Activated CD4-positive, CD25-positive, alpha-beta regulatory T cell treated with anti-CD3 and anti-CD28 coated beads, Interleukin-2, amount 50 U/mL, for 24 hours (primary cell): ENCODE measurements around the gene GSS.

ENCODE experiments used
- ATAC-seq, 2 donors: fragments of 150-1000 bp; cut with Tn5 transposase; one replicate each; pipeline ENCODE4 v1.10.0; 2021; ENCODE audit warnings: mild to moderate bottlenecking in 1 of 2, moderate library complexity in 1 of 2

The GSS gene

GRCh38 chr20:34992751-34993417 is 37.3 kb upstream of the GSS start:
- no peak for ATAC-seq

DNA sequence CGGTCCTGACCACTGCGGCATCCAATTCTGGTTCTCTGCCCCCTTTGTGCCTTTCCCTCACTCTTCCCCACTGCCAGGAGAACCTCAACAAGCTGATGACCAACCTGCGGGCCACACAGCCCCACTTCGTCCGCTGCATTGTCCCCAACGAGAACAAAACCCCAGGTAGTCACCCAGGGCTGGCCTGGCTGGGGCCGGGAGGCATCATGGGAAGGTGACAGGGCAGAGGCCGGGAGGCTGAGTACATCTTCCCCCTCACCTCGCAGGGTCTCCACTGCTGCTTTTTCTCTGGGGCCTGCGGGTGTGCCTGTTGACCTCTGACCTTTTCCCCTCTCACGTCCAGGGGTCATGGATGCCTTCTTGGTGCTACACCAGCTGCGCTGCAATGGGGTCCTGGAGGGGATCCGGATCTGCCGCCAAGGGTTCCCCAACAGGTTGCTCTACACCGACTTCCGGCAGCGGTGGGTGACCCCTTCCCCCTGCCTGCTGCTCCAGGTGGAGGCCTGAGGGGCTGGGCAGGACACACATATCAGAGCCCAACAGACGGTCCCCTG is 35.1 kb upstream of the GSS start:
- ATAC-seq = no peak

DNA sequence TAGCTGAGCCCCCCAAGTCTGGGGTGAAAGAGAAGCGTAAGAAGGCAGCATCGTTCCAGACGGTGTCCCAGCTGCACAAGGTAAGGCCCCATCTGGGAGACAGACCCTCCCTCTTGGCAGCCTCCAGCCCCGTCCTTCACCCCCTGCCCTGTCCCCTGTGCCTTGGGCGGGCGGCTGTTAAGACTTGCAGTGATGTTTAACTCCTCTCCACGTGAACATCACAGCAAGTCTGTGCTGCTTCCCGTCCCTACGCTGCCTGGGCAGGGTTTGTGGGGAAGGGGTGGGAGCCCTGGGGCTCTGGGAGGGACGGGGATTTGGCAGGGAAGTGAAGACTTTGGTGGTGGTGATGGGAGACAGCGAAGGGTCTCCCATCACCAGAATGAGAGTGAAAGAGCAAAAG is 34.6 kb upstream of the GSS start:
- ATAC-seq = no peak

DNA sequence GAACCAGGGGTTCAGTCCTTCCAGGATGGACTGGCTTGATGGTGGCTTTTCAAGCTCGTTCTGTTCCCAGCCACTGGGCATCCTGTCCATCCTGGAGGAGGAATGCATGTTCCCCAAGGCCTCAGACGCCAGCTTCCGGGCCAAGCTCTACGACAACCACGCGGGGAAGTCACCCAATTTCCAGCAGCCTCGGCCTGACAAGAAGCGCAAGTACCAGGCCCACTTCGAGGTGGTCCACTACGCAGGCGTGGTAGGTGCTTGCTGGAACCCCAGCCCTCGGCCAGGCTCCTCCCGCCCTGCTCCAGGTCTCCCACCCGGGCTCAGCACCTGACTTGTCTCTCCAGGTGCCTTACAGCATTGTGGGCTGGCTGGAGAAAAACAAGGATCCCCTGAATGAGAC is 34.1 kb upstream of the GSS start:
- ATAC-seq = no peak

- no peak for ATAC-seq
Measured at GRCh38 chr20:34989118-34989517, 33.5 kb upstream of the GSS start.

DNA sequence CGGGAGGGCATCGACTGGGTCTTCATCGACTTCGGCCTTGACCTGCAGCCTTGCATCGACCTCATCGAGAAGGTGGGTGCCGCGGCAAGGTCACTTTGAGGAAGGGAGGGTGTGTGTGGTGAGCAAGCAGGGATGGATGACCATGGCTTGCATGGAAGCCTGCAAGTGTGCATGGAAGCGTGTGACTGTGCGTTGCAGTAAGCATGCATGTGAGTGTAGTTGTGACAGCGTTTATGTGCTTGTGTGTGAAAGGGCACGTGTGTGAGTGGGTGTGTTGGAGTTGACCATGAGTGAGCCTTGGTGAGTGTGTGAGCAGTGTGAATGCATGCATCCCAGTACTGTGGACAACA is 32.6 kb upstream of the GSS start:
- ATAC-seq = no peak

DNA sequence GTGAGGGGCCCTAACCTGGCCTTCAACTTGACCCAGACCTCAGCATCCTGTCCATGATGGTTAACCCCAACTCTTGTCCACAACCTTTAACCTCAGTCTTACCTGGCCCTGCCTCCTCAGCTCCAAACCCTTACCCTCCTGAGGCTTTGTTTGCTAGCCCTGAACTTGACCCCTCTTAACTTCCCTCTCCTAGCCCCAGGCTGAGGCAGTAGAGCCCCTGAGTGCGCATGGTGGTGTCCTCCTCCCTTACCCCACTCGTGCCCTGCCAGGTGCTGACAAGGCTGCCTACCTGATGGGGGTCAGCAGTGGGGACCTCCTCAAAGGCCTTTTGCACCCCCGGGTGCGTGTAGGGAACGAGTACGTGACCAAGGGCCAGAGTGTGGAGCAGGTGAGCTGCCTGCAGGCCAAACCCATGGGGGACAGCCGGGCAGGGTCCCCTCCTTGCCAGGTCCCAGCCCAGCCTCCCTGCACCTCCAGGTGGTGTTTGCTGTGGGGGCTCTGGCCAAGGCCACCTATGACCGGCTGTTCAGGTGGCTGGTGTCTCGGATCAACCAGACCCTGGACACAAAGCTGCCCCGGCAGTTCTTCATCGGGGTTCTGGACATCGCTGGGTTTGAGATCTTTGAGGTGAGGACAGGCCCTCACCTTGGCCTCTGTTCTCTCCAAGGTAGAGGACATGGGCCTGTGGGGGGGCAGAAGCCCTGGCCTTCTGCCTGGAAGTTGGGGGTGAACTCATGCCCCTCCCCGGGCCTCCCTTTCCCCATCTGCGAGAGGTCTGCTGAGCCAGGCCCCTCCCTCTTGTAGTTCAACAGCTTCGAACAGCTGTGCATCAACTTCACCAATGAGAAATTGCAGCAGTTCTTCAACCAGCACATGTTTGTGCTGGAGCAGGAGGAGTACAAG is 31.9 kb upstream of the GSS start:
- no peak for ATAC-seq

DNA sequence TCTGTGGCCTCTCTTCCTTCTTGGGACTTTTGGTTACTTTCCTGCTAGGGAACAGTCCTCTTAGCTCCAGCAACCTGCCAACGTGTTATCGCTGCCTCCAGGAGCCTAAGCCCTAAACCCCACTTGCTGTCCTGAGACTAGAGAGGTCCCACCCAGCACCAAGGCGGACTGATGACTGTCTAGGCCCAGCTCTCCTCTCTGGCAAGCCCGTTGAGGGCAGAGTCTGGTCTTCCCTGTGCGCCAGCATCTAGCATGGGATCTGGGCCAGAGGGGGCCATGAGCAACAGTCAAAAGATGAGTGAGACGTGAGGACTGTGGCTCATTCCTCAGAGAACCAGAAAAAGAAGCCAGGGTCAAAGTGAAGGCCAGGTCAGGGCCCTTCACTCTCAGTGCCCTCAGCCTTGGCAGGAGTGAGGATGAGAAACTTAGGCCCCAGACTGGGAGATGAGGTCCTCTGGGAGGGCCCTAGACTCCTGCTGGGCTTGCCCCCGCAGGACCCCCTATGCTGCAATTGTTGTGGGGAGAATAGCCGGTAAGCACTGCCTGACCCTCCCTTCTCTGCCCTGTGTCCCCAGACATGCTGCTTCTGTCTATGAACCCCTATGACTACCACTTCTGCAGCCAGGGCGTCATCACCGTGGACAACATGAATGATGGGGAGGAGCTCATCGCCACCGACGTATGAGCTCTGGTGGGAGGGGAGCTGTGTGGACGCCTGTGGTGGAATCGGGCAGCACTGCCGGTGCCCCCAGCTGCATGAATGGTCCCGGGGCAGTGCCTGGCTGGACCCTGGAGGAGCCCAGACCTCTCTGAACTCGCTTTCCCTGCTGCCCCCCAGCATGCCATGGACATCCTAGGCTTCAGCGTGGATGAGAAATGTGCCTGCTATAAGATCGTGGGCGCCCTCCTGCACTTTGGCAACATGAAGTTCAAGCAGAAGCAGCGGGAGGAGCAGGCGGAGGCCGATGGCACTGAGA is 31.0 kb upstream of the GSS start:
- ATAC-seq = no peak

GRCh38 chr20:34985461-34986310 is 30.1 kb upstream of the GSS start:
- no peak for ATAC-seq

DNA sequence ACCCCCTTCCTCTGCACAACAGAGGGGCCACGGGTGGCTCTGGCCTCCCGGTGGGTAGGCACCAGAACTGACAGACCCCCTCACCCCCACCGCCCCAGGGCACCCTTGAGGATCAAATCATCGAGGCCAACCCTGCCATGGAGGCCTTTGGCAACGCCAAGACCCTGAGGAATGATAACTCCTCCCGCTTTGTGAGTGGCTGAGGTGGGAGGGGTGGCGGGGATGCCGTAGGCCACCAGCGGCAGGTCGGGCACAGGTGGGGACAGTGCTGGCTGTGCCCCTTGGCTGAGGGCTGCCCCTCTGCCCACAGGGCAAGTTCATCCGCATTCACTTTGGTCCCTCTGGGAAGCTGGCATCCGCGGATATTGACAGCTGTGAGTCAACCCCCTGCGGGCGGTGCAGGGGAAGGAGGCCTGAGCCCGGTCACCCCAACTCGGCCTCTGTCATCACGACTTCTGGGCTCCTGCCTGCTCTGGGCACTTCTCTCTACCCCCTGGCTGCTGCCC is 29.2 kb upstream of the GSS start:
- no peak for ATAC-seq

GRCh38 chr20:34983995-34984735 is 28.6 kb upstream of the GSS start:
- no peak for ATAC-seq

GRCh38 chr20:34983089-34983820 is 27.6 kb upstream of the GSS start:
- ATAC-seq = no peak

DNA sequence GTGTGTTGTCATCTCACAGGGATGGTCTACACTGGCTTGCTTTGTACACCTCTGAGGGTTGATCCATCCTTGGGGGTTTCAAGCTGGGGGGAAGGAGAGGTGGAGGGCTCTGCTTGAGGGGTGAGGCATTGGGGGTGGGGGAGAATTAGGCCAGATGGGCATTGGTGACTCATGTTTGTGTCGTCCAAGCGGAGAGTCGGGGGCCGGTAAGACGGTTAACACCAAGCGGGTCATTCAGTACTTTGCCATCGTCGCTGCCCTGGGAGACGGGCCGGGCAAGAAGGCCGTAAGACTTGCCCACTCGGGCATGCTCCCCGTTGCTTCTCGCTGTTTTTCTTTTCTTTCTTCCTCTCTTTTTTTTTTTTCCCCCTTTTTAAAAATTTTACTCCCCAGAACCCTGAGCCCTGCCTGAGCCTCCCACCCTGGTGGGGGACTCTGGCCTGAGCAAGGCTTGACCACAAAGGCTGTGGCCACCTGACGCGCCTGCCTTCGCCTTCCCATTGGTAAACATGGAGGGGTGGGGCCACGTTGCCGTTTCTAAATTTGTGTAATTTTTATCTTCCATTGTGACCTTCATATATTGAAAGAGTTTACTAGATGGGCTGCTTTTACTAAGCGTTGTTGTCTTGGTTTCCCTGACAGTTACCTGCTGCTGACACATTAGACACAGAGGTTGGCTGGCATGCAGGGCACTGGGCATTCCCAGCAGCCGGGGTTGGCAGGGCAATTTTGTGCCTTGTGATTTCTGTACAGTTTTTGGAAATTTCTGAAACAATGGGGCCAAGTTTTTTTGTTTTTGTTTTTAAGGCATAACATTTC is 26.9 kb upstream of the GSS start:
- ATAC-seq = no peak

- ATAC-seq = no peak
Measured at GRCh38 chr20:34980543-34981233, 25.1 kb upstream of the GSS start.

DNA sequence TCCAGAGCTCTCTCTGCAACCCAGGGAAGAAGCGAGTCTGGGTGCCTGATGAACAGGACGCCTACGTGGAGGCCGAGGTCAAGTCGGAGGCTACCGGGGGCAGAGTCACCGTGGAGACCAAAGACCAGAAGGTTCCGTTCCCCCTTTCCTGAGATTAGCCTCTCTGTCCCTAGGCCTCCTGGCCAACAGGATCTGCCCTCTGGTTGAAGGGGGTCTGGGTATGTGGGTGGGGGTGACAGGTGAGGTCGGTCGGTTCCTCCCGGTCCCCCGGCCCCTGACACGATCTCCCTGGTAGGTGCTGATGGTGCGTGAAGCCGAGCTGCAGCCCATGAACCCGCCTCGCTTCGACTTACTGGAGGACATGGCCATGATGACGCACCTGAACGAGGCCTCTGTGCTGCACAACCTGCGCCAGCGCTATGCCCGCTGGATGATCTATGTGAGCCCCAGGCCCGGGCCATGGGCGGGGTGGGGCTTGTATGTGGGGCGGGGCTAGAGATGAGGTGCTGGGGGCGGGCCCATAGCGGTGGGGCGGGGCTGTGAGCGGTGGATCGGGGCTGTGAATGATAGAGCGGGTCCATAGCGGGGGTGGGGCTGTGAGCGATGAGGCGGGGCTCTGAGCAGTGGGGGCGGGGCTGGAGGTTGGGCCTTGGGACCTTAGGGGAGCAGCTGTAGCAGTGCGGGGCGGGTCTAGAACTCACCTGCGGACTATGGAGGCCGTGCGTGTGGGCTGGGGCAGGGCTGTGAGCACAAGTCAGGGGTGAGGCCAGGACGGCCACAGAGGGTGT is 24.0 kb upstream of the GSS start:
- no peak for ATAC-seq

DNA sequence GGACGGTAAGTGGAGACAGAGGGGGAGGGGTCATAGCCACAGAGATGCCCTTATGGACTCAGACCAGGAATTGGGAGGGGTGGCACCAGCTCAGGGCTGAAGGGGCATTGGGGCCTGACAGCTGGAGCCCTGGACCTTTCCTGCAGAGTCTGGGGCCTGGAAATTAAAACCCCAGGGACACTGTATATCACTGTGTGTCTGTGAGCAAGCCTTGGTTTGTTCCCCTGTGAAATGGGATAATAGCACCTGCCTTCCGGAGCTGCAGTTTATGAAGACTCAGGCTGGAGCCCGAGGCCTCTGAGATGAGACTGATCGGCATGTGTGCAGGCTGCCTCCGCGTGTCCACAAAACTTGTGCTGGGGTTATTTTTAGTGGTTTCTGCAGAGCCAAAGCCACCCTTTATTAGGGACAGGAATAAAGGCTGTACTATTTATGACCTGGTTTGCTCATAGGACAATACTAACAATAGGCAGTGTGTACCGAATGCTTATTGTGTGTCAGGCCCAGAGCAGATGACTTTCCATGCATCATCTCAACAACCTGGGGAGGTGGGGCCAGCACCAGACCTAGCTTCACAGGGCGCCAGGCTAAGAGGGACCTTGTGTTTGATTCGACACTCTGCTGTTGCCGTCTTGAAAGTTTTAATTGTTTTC is 22.6 kb upstream of the GSS start:
- ATAC-seq = no peak
